ENCODE results near the gene SYT12. TPM values are rescaled to one million over a fixed set of nuclear protein-coding genes. Genes with fewer than 3 reads are reported as not detected.

Gene SYT12
- polyA plus RNA-seq, 1 of the 3 experiments (the other 2 are of a cell fraction), result 0.61 TPM

DNA sequence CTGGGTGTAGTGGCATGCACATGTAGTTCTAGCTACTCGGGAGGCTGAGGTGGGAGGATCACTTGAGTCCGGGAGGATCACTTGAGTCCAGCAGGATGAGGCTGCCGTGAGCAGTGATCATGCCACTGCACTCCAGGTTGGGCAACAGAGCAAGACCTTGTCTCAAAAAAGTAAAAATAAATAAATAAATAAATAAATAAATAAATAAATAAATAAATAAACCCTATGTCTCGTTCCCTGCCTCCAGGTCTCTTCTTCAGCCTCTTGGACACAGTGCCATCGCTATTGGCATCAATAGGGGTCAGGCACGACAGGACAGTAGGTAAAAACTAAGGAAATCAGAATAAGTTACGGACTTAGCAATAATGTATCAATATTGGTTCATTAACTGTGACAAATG is 23.4 kb upstream of the SYT12 start:
- ChIA-PET POLR2A (interaction anchor here (0.7 kb wide), 1 partner anchor 12 kb away, joined by 3 read pairs; no protein-coding TSS in a partner anchor), CTCF (no interaction called here)

DNA sequence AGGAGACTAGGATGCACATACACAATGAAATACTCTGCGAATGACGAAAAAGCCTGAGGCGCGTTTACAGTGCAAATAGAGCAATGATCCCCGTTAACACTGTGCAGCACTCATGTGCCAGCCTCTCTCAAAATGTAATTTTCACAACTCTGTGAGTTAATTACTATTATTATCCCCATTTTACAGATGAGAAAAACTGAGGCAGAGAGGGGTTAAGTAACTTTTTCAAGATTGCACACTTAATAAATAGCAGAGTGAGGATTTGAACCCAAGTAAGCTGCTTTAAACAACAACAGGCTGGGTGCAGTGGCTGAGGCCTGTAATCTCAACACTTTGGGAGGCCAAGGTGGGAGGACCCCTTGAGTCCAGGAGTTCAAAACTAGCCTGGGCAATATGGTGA is 21.6 kb upstream of the SYT12 start:
- no peak overlapping the region for H2AFZ ChIP-seq (ENCODE audit: low read depth)
- no peak overlapping the region for H3K4me2 ChIP-seq
- POLR2A ChIA-PET, result no interaction called here
- 96% methylated on average over 5 of the region's 5 CpGs for whole genome bisulfite sequencing (ENCODE audit: low lambda C conversion rate)
- H3K9me2 ChIP-seq, result no peaks in the 10 kb centered on the region
- no peaks in the 10 kb centered on the region for H3K36me3 ChIP-seq (replicated peaks in 1 of 2; ENCODE audit: control insufficient read depth in 1 of 2, insufficient read depth in 2 of 2, low read length in 1 of 2)
- no peaks in the 10 kb centered on the region for H3K27me3 ChIP-seq (ENCODE audit: insufficient read depth)
- H3F3A ChIP-seq (replicated peaks; ENCODE audit: insufficient read depth), result no peaks in the 10 kb centered on the region
- no peaks in the 10 kb centered on the region for H4K20me1 ChIP-seq (ENCODE audit: insufficient read depth)
- no peaks in the 10 kb centered on the region; a peak in 1 of 4 replicates for H3K4me1 ChIP-seq (ENCODE audit: control insufficient read depth in 1 of 2, insufficient read depth in 2 of 2, low read depth in 1 of 2, low read length in 1 of 2)
- CTCF ChIA-PET, result interaction anchor here (1.0 kb wide), 1 partner anchor 19 kb away, joined by 4 read pairs; no protein-coding TSS in a partner anchor
- no peak overlapping the region for H3K27ac ChIP-seq (ENCODE audit: low read depth in 2 of 2, low read length in 1 of 2)
- H3K79me2 ChIP-seq (ENCODE audit: insufficient read depth), result no peaks in the 10 kb centered on the region
- H3K4me3 ChIP-seq (ENCODE audit: low read depth in 2 of 2, low read length in 1 of 2), result no peak overlapping the region
- no peaks in the 10 kb centered on the region for H3K9me3 ChIP-seq
- DNase-seq, result no peak
- H3K9ac ChIP-seq, result no peak overlapping the region
- TF ChIP-seq, protein P1, sequence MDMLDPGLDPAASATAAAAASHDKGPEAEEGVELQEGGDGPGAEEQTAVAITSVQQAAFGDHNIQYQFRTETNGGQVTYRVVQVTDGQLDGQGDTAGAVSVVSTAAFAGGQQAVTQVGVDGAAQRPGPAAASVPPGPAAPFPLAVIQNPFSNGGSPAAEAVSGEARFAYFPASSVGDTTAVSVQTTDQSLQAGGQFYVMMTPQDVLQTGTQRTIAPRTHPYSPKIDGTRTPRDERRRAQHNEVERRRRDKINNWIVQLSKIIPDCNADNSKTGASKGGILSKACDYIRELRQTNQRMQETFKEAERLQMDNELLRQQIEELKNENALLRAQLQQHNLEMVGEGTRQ (IDR thresholded peaks at IDR 0.05; ENCODE audit: borderline replicate concordance, low read depth, low read length), result no peak
- TF ChIP-seq EP300 (IDR thresholded peaks at IDR 0.05; ENCODE audit: borderline replicate concordance in 1 of 2, low read depth in 1 of 2, low read length in 1 of 2), result no peak
- no peak for TF ChIP-seq TEAD4 (IDR thresholded peaks at IDR 0.05; ENCODE audit: borderline replicate concordance, insufficient read depth)
- TF ChIP-seq FOXM1 (IDR thresholded peaks at IDR 0.05; ENCODE audit: low read depth), result no peak
- no peak for TF ChIP-seq RXRA (IDR thresholded peaks at IDR 0.05; ENCODE audit: borderline replicate concordance, low read depth)
- no peak for TF ChIP-seq FOXJ3 (CRISPR knock-in tag; IDR thresholded peaks at IDR 0.05)
- TF ChIP-seq SIN3A (IDR thresholded peaks at IDR 0.05; ENCODE audit: borderline replicate concordance, low read depth, low read length), result no peak
- TF ChIP-seq FOSL2 (IDR thresholded peaks at IDR 0.05; ENCODE audit: borderline replicate concordance, low read depth), result no peak
- TF ChIP-seq, protein P2, sequence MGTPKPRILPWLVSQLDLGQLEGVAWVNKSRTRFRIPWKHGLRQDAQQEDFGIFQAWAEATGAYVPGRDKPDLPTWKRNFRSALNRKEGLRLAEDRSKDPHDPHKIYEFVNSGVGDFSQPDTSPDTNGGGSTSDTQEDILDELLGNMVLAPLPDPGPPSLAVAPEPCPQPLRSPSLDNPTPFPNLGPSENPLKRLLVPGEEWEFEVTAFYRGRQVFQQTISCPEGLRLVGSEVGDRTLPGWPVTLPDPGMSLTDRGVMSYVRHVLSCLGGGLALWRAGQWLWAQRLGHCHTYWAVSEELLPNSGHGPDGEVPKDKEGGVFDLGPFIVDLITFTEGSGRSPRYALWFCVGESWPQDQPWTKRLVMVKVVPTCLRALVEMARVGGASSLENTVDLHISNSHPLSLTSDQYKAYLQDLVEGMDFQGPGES (IDR thresholded peaks at IDR 0.05; ENCODE audit: low read depth, low read length), result no peak
- no peak for TF ChIP-seq YY1 (IDR thresholded peaks at IDR 0.05; ENCODE audit: low read depth)
- TF ChIP-seq CHD2 (IDR thresholded peaks at IDR 0.05; ENCODE audit: low read length, partially characterized antibody), result no peak
- TF ChIP-seq GATA2 (CRISPR knock-in tag; IDR thresholded peaks at IDR 0.05), result no peak
- TF ChIP-seq MEF2A (IDR thresholded peaks at IDR 0.05; ENCODE audit: borderline replicate concordance, low read depth), result no peak
- no peak for TF ChIP-seq EZH2phosphoT487 (IDR thresholded peaks at IDR 0.05; ENCODE audit: borderline replicate concordance, low read depth)

More for the DNA sequence above, 23.4 kb upstream of the SYT12 start:
- Histone ChIP-seq H3K9ac (no peak overlapping the region), H3K36me3 (replicated peaks in 1 of 2; ENCODE audit: control insufficient read depth in 1 of 2, insufficient read depth in 2 of 2, low read length in 1 of 2) (no peaks in the 10 kb centered on the region), H3K27me3 (ENCODE audit: insufficient read depth) (no peaks in the 10 kb centered on the region), H3K4me2 (no peak overlapping the region), H3K9me2 (no peaks in the 10 kb centered on the region), H3F3A (replicated peaks; ENCODE audit: insufficient read depth) (no peaks in the 10 kb centered on the region), H3K9me3 (no peaks in the 10 kb centered on the region), H3K4me1 (ENCODE audit: control insufficient read depth in 1 of 2, insufficient read depth in 2 of 2, low read depth in 1 of 2, low read length in 1 of 2) (no peaks in the 10 kb centered on the region; a peak in 1 of 4 replicates), H4K20me1 (ENCODE audit: insufficient read depth) (no peaks in the 10 kb centered on the region), H3K79me2 (ENCODE audit: insufficient read depth) (no peaks in the 10 kb centered on the region), H2AFZ (ENCODE audit: low read depth) (no peak overlapping the region), H3K27ac (ENCODE audit: low read depth in 2 of 2, low read length in 1 of 2) (no peak overlapping the region), H3K4me3 (ENCODE audit: low read depth in 2 of 2, low read length in 1 of 2) (no peak overlapping the region)
- 79% methylated on average over 7 of the region's 7 CpGs for WGBS (ENCODE audit: low lambda C conversion rate)
- TF ChIP-seq TAF1 (IDR thresholded peaks at IDR 0.05; ENCODE audit: borderline replicate concordance, low read depth, low read length), result no peak
- TF ChIP-seq, protein P3, sequence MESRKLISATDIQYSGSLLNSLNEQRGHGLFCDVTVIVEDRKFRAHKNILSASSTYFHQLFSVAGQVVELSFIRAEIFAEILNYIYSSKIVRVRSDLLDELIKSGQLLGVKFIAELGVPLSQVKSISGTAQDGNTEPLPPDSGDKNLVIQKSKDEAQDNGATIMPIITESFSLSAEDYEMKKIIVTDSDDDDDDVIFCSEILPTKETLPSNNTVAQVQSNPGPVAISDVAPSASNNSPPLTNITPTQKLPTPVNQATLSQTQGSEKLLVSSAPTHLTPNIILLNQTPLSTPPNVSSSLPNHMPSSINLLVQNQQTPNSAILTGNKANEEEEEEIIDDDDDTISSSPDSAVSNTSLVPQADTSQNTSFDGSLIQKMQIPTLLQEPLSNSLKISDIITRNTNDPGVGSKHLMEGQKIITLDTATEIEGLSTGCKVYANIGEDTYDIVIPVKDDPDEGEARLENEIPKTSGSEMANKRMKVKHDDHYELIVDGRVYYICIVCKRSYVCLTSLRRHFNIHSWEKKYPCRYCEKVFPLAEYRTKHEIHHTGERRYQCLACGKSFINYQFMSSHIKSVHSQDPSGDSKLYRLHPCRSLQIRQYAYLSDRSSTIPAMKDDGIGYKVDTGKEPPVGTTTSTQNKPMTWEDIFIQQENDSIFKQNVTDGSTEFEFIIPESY (IDR thresholded peaks at IDR 0.05; ENCODE audit: borderline replicate concordance, low read depth), result no peak
- no peak for TF ChIP-seq EZH2phosphoT487 (IDR thresholded peaks at IDR 0.05; ENCODE audit: borderline replicate concordance, low read depth)
- TF ChIP-seq, protein P4, sequence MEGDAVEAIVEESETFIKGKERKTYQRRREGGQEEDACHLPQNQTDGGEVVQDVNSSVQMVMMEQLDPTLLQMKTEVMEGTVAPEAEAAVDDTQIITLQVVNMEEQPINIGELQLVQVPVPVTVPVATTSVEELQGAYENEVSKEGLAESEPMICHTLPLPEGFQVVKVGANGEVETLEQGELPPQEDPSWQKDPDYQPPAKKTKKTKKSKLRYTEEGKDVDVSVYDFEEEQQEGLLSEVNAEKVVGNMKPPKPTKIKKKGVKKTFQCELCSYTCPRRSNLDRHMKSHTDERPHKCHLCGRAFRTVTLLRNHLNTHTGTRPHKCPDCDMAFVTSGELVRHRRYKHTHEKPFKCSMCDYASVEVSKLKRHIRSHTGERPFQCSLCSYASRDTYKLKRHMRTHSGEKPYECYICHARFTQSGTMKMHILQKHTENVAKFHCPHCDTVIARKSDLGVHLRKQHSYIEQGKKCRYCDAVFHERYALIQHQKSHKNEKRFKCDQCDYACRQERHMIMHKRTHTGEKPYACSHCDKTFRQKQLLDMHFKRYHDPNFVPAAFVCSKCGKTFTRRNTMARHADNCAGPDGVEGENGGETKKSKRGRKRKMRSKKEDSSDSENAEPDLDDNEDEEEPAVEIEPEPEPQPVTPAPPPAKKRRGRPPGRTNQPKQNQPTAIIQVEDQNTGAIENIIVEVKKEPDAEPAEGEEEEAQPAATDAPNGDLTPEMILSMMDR (IDR thresholded peaks at IDR 0.05), result no peak
- TF ChIP-seq TCF12 (IDR thresholded peaks at IDR 0.05), result no peak
- no peak for DNase-seq
